Measurements from ENCODE around the gene TBX15.

GRCh38 chr1:118951270-118951936 lies 36.7 kb downstream of the TBX15 start:
- TF ChIP-seq CTCF (IDR thresholded peaks at IDR 0.05), result no peak
- TF ChIP-seq POLR2A (IDR thresholded peaks at IDR 0.05), result no peak
